NT2/D1 (cell line): Measurements from ENCODE around the gene PLCG1.

Source experiments
- YY1 ChIP-seq: IDR thresholded peaks from 2 replicates; pipeline ENCODE4 v1.6.1; 2011; ENCODE audit not compliant: insufficient read length, insufficient read depth
- ZNF274 ChIP-seq: IDR thresholded peaks from 2 replicates; pipeline ENCODE4 v1.6.1; 2011; ENCODE audit warnings: mild to moderate bottlenecking, low read depth, low read length

GRCh38 chr20:41139227-41140093 lies 2.1 kb downstream of the PLCG1 start:
- TF ChIP-seq YY1: no peak
- TF ChIP-seq ZNF274: no peak
